CD4-positive, alpha-beta memory T cell (primary cell): ENCODE results near the gene FOXE1. TPM values are rescaled to one million over a fixed set of nuclear protein-coding genes. Genes with fewer than 3 reads are reported as not detected.

ENCODE experiments used
- CTCF ChIA-PET: fragments of 350-600 bp; sonication (Branson Sonifier 250); formaldehyde crosslinking; loops from one replicate; lab custom pipeline; 2021; ENCODE audit warnings: inconsistent platforms; ENCODE audit not compliant: partially characterized antibody; lab: Charles Lee
- POLR2A ChIA-PET: fragments of 350-600 bp; sonication (Branson Sonifier 250); formaldehyde crosslinking; loops from one replicate; lab custom pipeline; 2021; ENCODE audit not compliant: partially characterized antibody; lab: Charles Lee
- DNase-seq, 5 donors: peaks; one replicate each; pipeline versions ENCODE4 v3.0.0 to v3.0.0-alpha.2; 2020 to 2022; ENCODE audit warnings: mixed read lengths in 1 of 5
- H3K27ac ChIP-seq: one replicate; pipeline ENCODE4 v1.7.0; 2013; ENCODE audit warnings: low read depth, low read length
- H3K27me3 ChIP-seq: 2 replicates; pipeline ENCODE4 v1.7.0; 2013; ENCODE audit warnings: mild to moderate bottlenecking, low read length, moderate library complexity; ENCODE audit not compliant: insufficient read depth
- H3K36me3 ChIP-seq: 2 replicates; pipeline ENCODE4 v1.7.0; 2013; ENCODE audit warnings: mild to moderate bottlenecking, low read length, moderate library complexity; ENCODE audit not compliant: insufficient read depth
- H3K4me1 ChIP-seq: 2 replicates; pipeline ENCODE4 v1.7.0; 2013; ENCODE audit warnings: mild to moderate bottlenecking, low read length, moderate library complexity; ENCODE audit not compliant: insufficient read depth
- H3K4me3 ChIP-seq, 2 donors: one replicate each; pipeline ENCODE4 v1.7.0; 2013; ENCODE audit warnings: low read length in 2 of 2, mild to moderate bottlenecking in 1 of 2
- H3K9me3 ChIP-seq, 2 donors: one replicate each; pipeline ENCODE4 v1.7.0; 2013; ENCODE audit warnings: low read length in 2 of 2, control low read depth in 1 of 2; ENCODE audit not compliant: control insufficient read depth in 1 of 2
- H3K27ac Mint-ChIP-seq, 7 donors: one replicate each; pipeline ENCODE4 v1.8.0; 2020 to 2021; ENCODE audit warnings: mixed read lengths in 7 of 7, mild to moderate bottlenecking in 6 of 7, inconsistent platforms in 3 of 7, moderate library complexity in 3 of 7
- H3K27me3 Mint-ChIP-seq, 2 donors: one replicate each; pipeline ENCODE4 v1.8.0; 2020 to 2021; ENCODE audit warnings: mixed read lengths in 2 of 2
- H3K36me3 Mint-ChIP-seq, 2 donors: one replicate each; pipeline ENCODE4 v1.8.0; 2020 to 2021; ENCODE audit warnings: mixed read lengths in 2 of 2, inconsistent platforms in 1 of 2, mild to moderate bottlenecking in 1 of 2
- H3K4me1 Mint-ChIP-seq, 4 donors: one replicate each; pipeline ENCODE4 v1.8.0; 2020 to 2021; ENCODE audit warnings: mixed read lengths in 4 of 4, mild to moderate bottlenecking in 1 of 4
- H3K4me3 Mint-ChIP-seq, 8 donors: one replicate each; pipeline ENCODE4 v1.8.0; 2020 to 2021; ENCODE audit warnings: mixed read lengths in 8 of 8, mild to moderate bottlenecking in 7 of 8, moderate library complexity in 6 of 8, inconsistent platforms in 3 of 8
- H3K9me3 Mint-ChIP-seq, 8 donors: one replicate each; pipeline ENCODE4 v1.8.0; 2020 to 2021; ENCODE audit warnings: mixed read lengths in 8 of 8, mild to moderate bottlenecking in 5 of 8, inconsistent platforms in 3 of 8, moderate library complexity in 1 of 8
- intact Hi-C: fragments of 100-400 bp; cut with micrococcal nuclease; formaldehyde crosslinking; loops from one replicate; pipeline ENCODE4 v1.15.1; 2023
- polyA plus RNA-seq, 2 donors: library from polyadenylated mRNA; unstranded; fragments of 300-500 nt; fragmentation: Illumina TruSeq; gene quantifications; one replicate each; pipeline ENCODE4 v1.2.3, GENCODE V29; 2021
- total RNA-seq, 2 experiments: library from RNA; stranded (reverse); gene quantifications; one replicate each; pipeline ENCODE4 v1.2.3, GENCODE V29; 2021

Gene FOXE1
- total and polyA plus RNA-seq, 4 experiments from 2014 or later: not detected

GRCh38 chr9:97853844-97854695, 1.0 kb downstream of the FOXE1 start:
- Mint-ChIP-seq H3K4me1 (peaks cover 19 to 69% (median 28%) of the 10 kb centered on the region in 4 donors), H3K36me3 (peaks cover 0 to 4% of the 10 kb centered on the region in 2 donors), H3K9me3 (peaks cover 0 to 5% (median 0%) of the 10 kb centered on the region in 8 donors), H3K27ac (peak overlapping the region in 5 of 7 donors; percentile 32 to 81 (median 46)), H3K4me3 (peak overlapping the region; percentile 84 to 92 (median 89)), H3K27me3 (peaks cover 60 to 70% of the 10 kb centered on the region in 2 donors)
- Histone ChIP-seq H3K4me1 (peaks cover 47% of the 10 kb centered on the region), H3K9me3 (no peaks in the 10 kb centered on the region), H3K27ac (no peak overlapping the region), H3K27me3 (peaks cover 66% of the 10 kb centered on the region), H3K4me3 (peak overlapping the region in 1 of 2 donors; percentile 24), H3K36me3 (no peaks in the 10 kb centered on the region)
- DNase-seq: peak; percentile 62 to 68 (median 65)
- POLR2A ChIA-PET: interaction anchor here (1.1 to 1.5 kb wide), 2 partner anchors 51 to 68 kb away, joined by 3 to 4 read pairs; partner anchors contain the start of gene TRMO
- CTCF ChIA-PET: no interaction called here
- intact Hi-C loops: loop anchor here (1.0 kb wide), 1 partner anchor 144 kb away; no protein-coding TSS in a partner anchor

GRCh38 chr9:97854696-97855485, 1.9 kb downstream of the FOXE1 start:
- H3K4me1 Mint-ChIP-seq: peaks cover 14 to 61% (median 25%) of the 10 kb centered on the region in 4 donors
- H3K4me1 ChIP-seq: peaks cover 43% of the 10 kb centered on the region
- POLR2A ChIA-PET: interaction anchor here (1.5 kb wide), 1 partner anchor 50 kb away, joined by 4 read pairs; no protein-coding TSS in a partner anchor
- peak overlapping the region in 7 of 8 donors; percentile 42 to 67 (median 46) for H3K4me3 Mint-ChIP-seq
- H3K27ac Mint-ChIP-seq: peak overlapping the region in 1 of 7 donors; percentile 27
- H3K27me3 ChIP-seq: peaks cover 63% of the 10 kb centered on the region
- CTCF ChIA-PET: no interaction called here
- H3K4me3 ChIP-seq: no peak overlapping the region
- no peaks in the 10 kb centered on the region for H3K9me3 ChIP-seq
- DNase-seq: no peak
- peaks cover 0 to 5% (median 0%) of the 10 kb centered on the region in 8 donors for H3K9me3 Mint-ChIP-seq
- intact Hi-C loops: loop anchor here (1.0 kb wide), 1 partner anchor 145 kb away; no protein-coding TSS in a partner anchor
- H3K36me3 ChIP-seq: no peaks in the 10 kb centered on the region
- H3K27ac ChIP-seq: no peak overlapping the region
- H3K27me3 Mint-ChIP-seq: peaks cover 58 to 69% of the 10 kb centered on the region in 2 donors
- H3K36me3 Mint-ChIP-seq: peaks cover 0 to 4% of the 10 kb centered on the region in 2 donors

GRCh38 chr9:97855486-97855875, 2.5 kb downstream of the FOXE1 start:
- H3K9me3 ChIP-seq: no peaks in the 10 kb centered on the region
- Mint-ChIP-seq H3K4me3 (peak overlapping the region in 7 of 8 donors; percentile 34 to 67 (median 46)), H3K27ac (peak overlapping the region in 2 of 7 donors; percentile 27 to 46), H3K4me1 (peaks cover 14 to 55% (median 25%) of the 10 kb centered on the region in 4 donors), H3K9me3 (peaks cover 0 to 3% (median 0%) of the 10 kb centered on the region in 8 donors), H3K36me3 (peaks cover 0 to 4% of the 10 kb centered on the region in 2 donors), H3K27me3 (peaks cover 55 to 69% of the 10 kb centered on the region in 2 donors)
- H3K27ac ChIP-seq: no peak overlapping the region
- ChIA-PET POLR2A (interaction anchor here (1.2 kb wide), 1 partner anchor 46 kb away, joined by 3 read pairs; no protein-coding TSS in a partner anchor), CTCF (no interaction called here)
- intact Hi-C loops: no loop called here
- peaks cover 43% of the 10 kb centered on the region for H3K4me1 ChIP-seq
- H3K36me3 ChIP-seq: no peaks in the 10 kb centered on the region
- H3K4me3 ChIP-seq: no peak overlapping the region
- H3K27me3 ChIP-seq: peaks cover 58% of the 10 kb centered on the region
- no peak for DNase-seq

- H3K4me3 Mint-ChIP-seq: peak overlapping the region in 4 of 8 donors; percentile 27 to 65 (median 45)
These were observed 2.9 kb downstream of the FOXE1 start for GRCh38 chr9:97855899-97856298.

GRCh38 chr9:97856857-97857605, 4.0 kb downstream of the FOXE1 start:
- Mint-ChIP-seq H3K4me1 (peaks cover 14 to 40% (median 24%) of the 10 kb centered on the region in 4 donors), H3K4me3 (peak overlapping the region in 4 of 8 donors; percentile 11 to 61 (median 48)), H3K27ac (no peak overlapping the region), H3K9me3 (peaks cover 0 to 4% (median 0%) of the 10 kb centered on the region in 8 donors), H3K27me3 (peaks cover 57 to 72% of the 10 kb centered on the region in 2 donors), H3K36me3 (peaks cover 4% of the 10 kb centered on the region in 2 donors)
- intact Hi-C loops: no loop called here
- Histone ChIP-seq H3K27ac (no peak overlapping the region), H3K36me3 (no peaks in the 10 kb centered on the region), H3K4me1 (peaks cover 33% of the 10 kb centered on the region), H3K27me3 (peaks cover 54% of the 10 kb centered on the region), H3K4me3 (no peak overlapping the region), H3K9me3 (no peaks in the 10 kb centered on the region)
- no peak for DNase-seq
- CTCF ChIA-PET: no interaction called here
- POLR2A ChIA-PET: interaction anchor here (1.2 kb wide), 1 partner anchor 44 kb away, joined by 3 read pairs; no protein-coding TSS in a partner anchor

More at GRCh38 chr9:97855899-97856298, 2.9 kb downstream of the FOXE1 start:
- Mint-ChIP-seq H3K27ac (peak overlapping the region in 2 of 7 donors; percentile 27 to 46), H3K36me3 (peaks cover under 1 to 4% of the 10 kb centered on the region in 2 donors), H3K9me3 (peaks cover 0 to 3% (median 0%) of the 10 kb centered on the region in 8 donors), H3K27me3 (peaks cover 54 to 69% of the 10 kb centered on the region in 2 donors), H3K4me1 (peaks cover 14 to 51% (median 25%) of the 10 kb centered on the region in 4 donors)
- H3K36me3 ChIP-seq: no peaks in the 10 kb centered on the region
- no peak overlapping the region for H3K27ac ChIP-seq
- intact Hi-C loops: no loop called here
- ChIA-PET CTCF (no interaction called here), POLR2A (interaction anchor here (1.2 kb wide), 1 partner anchor 45 kb away, joined by 3 read pairs; no protein-coding TSS in a partner anchor)
- no peaks in the 10 kb centered on the region for H3K9me3 ChIP-seq
- no peak for DNase-seq
- H3K4me1 ChIP-seq: peaks cover 42% of the 10 kb centered on the region
- H3K4me3 ChIP-seq: no peak overlapping the region
- peaks cover 56% of the 10 kb centered on the region for H3K27me3 ChIP-seq

- POLR2A ChIA-PET: no interaction called here
- Histone ChIP-seq H3K36me3 (no peaks in the 10 kb centered on the region), H3K4me3 (no peak overlapping the region), H3K4me1 (peaks cover 26% of the 10 kb centered on the region), H3K9me3 (no peaks in the 10 kb centered on the region), H3K27me3 (peaks cover 48% of the 10 kb centered on the region), H3K27ac (no peak overlapping the region)
- H3K27me3 Mint-ChIP-seq: peaks cover 55 to 74% of the 10 kb centered on the region in 2 donors
- H3K36me3 Mint-ChIP-seq: peaks cover 4% of the 10 kb centered on the region in 2 donors
- H3K9me3 Mint-ChIP-seq: peaks cover 0 to 4% (median 0%) of the 10 kb centered on the region in 8 donors
- no peak for DNase-seq
- H3K27ac Mint-ChIP-seq: no peak overlapping the region
- H3K4me1 Mint-ChIP-seq: peaks cover 11 to 33% (median 20%) of the 10 kb centered on the region in 4 donors
- CTCF ChIA-PET: interaction anchor here (1.3 kb wide), 1 partner anchor 43 kb away, joined by 5 read pairs; no protein-coding TSS in a partner anchor
- intact Hi-C loops: no loop called here
- H3K4me3 Mint-ChIP-seq: peak overlapping the region in 5 of 8 donors; percentile 17 to 61 (median 55)
These were observed 4.8 kb downstream of the FOXE1 start for GRCh38 chr9:97857606-97858392.
